HCT116 (cell line): ENCODE data around the gene VGLL2. TPM values are rescaled to one million over a fixed set of nuclear protein-coding genes. Genes with fewer than 3 reads are reported as not detected.

Experiments used
- ATAC-seq: fragments of 200-7000 bp; cut with Tn5 transposase; 2 replicates; pipeline ENCODE4 v1.9.1; 2020; ENCODE audit warnings: mild to moderate bottlenecking, moderate library complexity
- BruUV-seq: library from RNA; stranded (reverse); fragments of 400-500 nt; replicated peaks from 2 replicates; lab custom pipeline; 2021; lab: Mats Ljungman, UMichigan
- CTCF ChIA-PET: fragments of 300-600 bp; sonication (Branson Sonifier 250); formaldehyde crosslinking; loops from one replicate; lab custom pipeline; 2021; ENCODE audit warnings: antibody characterized with exemption; lab: Charles Lee
- POLR2A ChIA-PET: fragments of 300-600, 350-600 bp; sonication (Branson Sonifier 250); formaldehyde crosslinking; loops from one replicate; lab custom pipeline; 2021; ENCODE audit warnings: antibody characterized with exemption; lab: Charles Lee
- RAD21 ChIA-PET, 2 experiments: fragments of 300-600 bp; sonication (Branson Sonifier 250); formaldehyde crosslinking; loops; one replicate each; lab custom pipeline; 2023; ENCODE audit warnings: low total read pairs in 2 of 2; ENCODE audit not compliant: uncharacterized antibody in 2 of 2, unreplicated experiment in 2 of 2, low non-redundant PET in 1 of 2; lab: Charles Lee
- DNase-seq: peaks from one replicate; pipeline ENCODE4 v3.0.0-alpha.2; 2010; ENCODE audit warnings: low read depth, low spot score
- H2AFZ ChIP-seq: fragments of 200-600 bp; shearing (Covaris generic), sonication (generic); 2 replicates; pipeline ENCODE4 v1.6.1; 2017; ENCODE audit warnings: low read depth, mixed run types, mixed read lengths, antibody characterized with exemption, low read length; ENCODE audit not compliant: poor library complexity, severe bottlenecking
- H3K27ac ChIP-seq: 2 replicates; pipeline ENCODE4 v1.5.1; 2012; ENCODE audit warnings: low read depth, low read length
- H3K27me3 ChIP-seq: fragments of 200-600 bp; sonication (generic); 2 replicates; pipeline ENCODE4 v1.6.1; 2016; ENCODE audit warnings: mixed run types, low read length, mixed read lengths; ENCODE audit not compliant: insufficient read depth
- H3K36me3 ChIP-seq, 2 experiments: fragments of 200-500 bp in 1 of 2; fragments of 200-600 bp in 1 of 2; sonication (Bioruptor generic) in 1 of 2; sonication (generic) in 1 of 2; 2 replicates each; pipeline versions ENCODE4 v1.5.1 to v1.6.1; 2014 to 2016; ENCODE audit warnings: low read length in 2 of 2, inconsistent platforms in 1 of 2, mixed read lengths in 1 of 2, mixed run types in 1 of 2; ENCODE audit not compliant: insufficient read depth in 2 of 2, control insufficient read depth in 1 of 2
- H3K4me1 ChIP-seq, 2 experiments: fragments of 200-600 bp in 1 of 2; sonication (generic) in 1 of 2; 2 replicates each; pipeline versions ENCODE4 v1.5.1 to v1.6.1; 2012 to 2017; ENCODE audit warnings: low read length in 2 of 2, inconsistent platforms in 1 of 2, mild to moderate bottlenecking in 1 of 2, mixed read lengths in 1 of 2, mixed run types in 1 of 2, moderate library complexity in 1 of 2; ENCODE audit not compliant: insufficient read depth in 2 of 2, control insufficient read depth in 1 of 2
- H3K4me2 ChIP-seq: fragments of 200-600 bp; sonication (generic); 2 replicates; pipeline ENCODE4 v1.6.1; 2017; ENCODE audit warnings: mixed run types, low read length, mixed read lengths
- H3K4me3 ChIP-seq, 2 experiments: fragments of 200-600 bp in 1 of 2; sonication (generic) in 1 of 2; replicated peaks in 1 of 2; 2 replicates each; pipeline ENCODE4 v1.5.1; 2011 to 2016; ENCODE audit warnings: low read length in 2 of 2, control low read depth in 1 of 2, low read depth in 1 of 2, mild to moderate bottlenecking in 1 of 2, mixed read lengths in 1 of 2, mixed run types in 1 of 2
- H3K79me2 ChIP-seq: fragments of 200-600 bp; sonication (generic); 2 replicates; pipeline ENCODE4 v1.6.1; 2017; ENCODE audit warnings: mild to moderate bottlenecking, mixed run types, low read length, moderate library complexity, mixed read lengths; ENCODE audit not compliant: insufficient read depth
- H3K9ac ChIP-seq: fragments of 200-600 bp; sonication (generic); 2 replicates; pipeline ENCODE4 v1.6.1; 2016; ENCODE audit warnings: low read length, mixed read lengths
- H3K9me2 ChIP-seq: fragments of 200-600 bp; sonication (generic), shearing (Covaris generic); 2 replicates; pipeline ENCODE4 v1.6.1; 2017; ENCODE audit warnings: mixed run types, mild to moderate bottlenecking, moderate library complexity; ENCODE audit not compliant: insufficient read depth
- H3K9me3 ChIP-seq, 2 experiments: fragments of 200-500 bp in 1 of 2; fragments of 200-600 bp in 1 of 2; sonication (Bioruptor generic) in 1 of 2; sonication (generic) in 1 of 2; 2 replicates each; pipeline ENCODE4 v1.6.1; 2014 to 2017; ENCODE audit warnings: low read length in 2 of 2, mixed read lengths in 2 of 2, inconsistent platforms in 1 of 2, low read depth in 1 of 2, mild to moderate bottlenecking in 1 of 2, mixed run types in 1 of 2, moderate library complexity in 1 of 2; ENCODE audit not compliant: control insufficient read depth in 1 of 2, insufficient read depth in 1 of 2
- H4K20me1 ChIP-seq: fragments of 200-600 bp; sonication (generic), shearing (Covaris generic); 2 replicates; pipeline ENCODE4 v1.6.1; 2017; ENCODE audit warnings: mixed run types, mild to moderate bottlenecking, moderate library complexity; ENCODE audit not compliant: insufficient read depth
- CBX3 ChIP-seq: IDR thresholded peaks from 2 replicates; pipeline ENCODE4 v1.6.1; 2012; ENCODE audit warnings: low read depth
- CEBPB ChIP-seq: IDR thresholded peaks from 2 replicates; pipeline ENCODE4 v1.6.1; 2012; ENCODE audit warnings: low read depth
- ELF1 ChIP-seq: IDR thresholded peaks from 2 replicates; pipeline ENCODE4 v1.6.1; 2012; ENCODE audit warnings: low read depth, borderline replicate concordance
- EZH2phosphoT487 ChIP-seq: fragments of 200-600 bp; IDR thresholded peaks from 2 replicates; pipeline ENCODE4 v1.6.1; 2018; ENCODE audit warnings: antibody characterized with exemption, borderline replicate concordance
- FOSL1 ChIP-seq: IDR thresholded peaks from 2 replicates; pipeline ENCODE4 v1.6.1; 2012; ENCODE audit warnings: low read depth
- POLR2A ChIP-seq: IDR thresholded peaks from 2 replicates; pipeline ENCODE4 v1.7.0; 2011; ENCODE audit warnings: borderline replicate concordance; ENCODE audit not compliant: insufficient read depth, insufficient read length; ENCODE audit errors: extremely low read depth
- POLR2AphosphoS5 ChIP-seq: IDR thresholded peaks from 2 replicates; pipeline ENCODE4 v1.6.1; 2011; ENCODE audit warnings: mild to moderate bottlenecking, low read depth, low read length, moderate library complexity
- RAD21 ChIP-seq: IDR thresholded peaks from 2 replicates; pipeline ENCODE4 v1.6.1; 2012; ENCODE audit warnings: low read depth, mild to moderate bottlenecking
- SIN3A ChIP-seq: IDR thresholded peaks from 2 replicates; pipeline ENCODE4 v1.6.1; 2012; ENCODE audit warnings: low read depth
- SP1 ChIP-seq: IDR thresholded peaks from 2 replicates; pipeline ENCODE4 v1.6.1; 2012; ENCODE audit warnings: low read depth
- SRF ChIP-seq: IDR thresholded peaks from 2 replicates; pipeline ENCODE4 v1.6.1; 2012; ENCODE audit warnings: low read depth
- TCF7L2 ChIP-seq: IDR thresholded peaks from 2 replicates; pipeline ENCODE4 v1.7.0; 2011; ENCODE audit warnings: borderline replicate concordance, inconsistent platforms; ENCODE audit not compliant: insufficient read depth, insufficient read length; ENCODE audit errors: extremely low read depth
- ZFX ChIP-seq: fragments of 450-650 bp; IDR thresholded peaks from 2 replicates; pipeline ENCODE4 v1.6.1; 2017
- ZNF274 ChIP-seq: fragments of 200-500 bp; sonication (Bioruptor generic); IDR thresholded peaks from 2 replicates; pipeline ENCODE4 v1.6.1; 2014; ENCODE audit warnings: mild to moderate bottlenecking, low read depth, low read length, inconsistent platforms
- intact Hi-C: fragments of 100-400 bp; cut with micrococcal nuclease; formaldehyde crosslinking; loops from 2 replicates; pipeline ENCODE4 v1.10.0; 2022
- total RNA-seq: library from RNA; stranded (reverse); gene quantifications from one replicate; pipeline ENCODE4 v1.2.1, GENCODE V29; 2021; ENCODE audit not compliant: unreplicated experiment
- TF ChIP-seq, protein P1 (sequence below): IDR thresholded peaks from 2 replicates; pipeline ENCODE4 v1.6.1; 2012
- TF ChIP-seq, protein P2 (sequence below): IDR thresholded peaks from 2 replicates; pipeline ENCODE4 v1.6.1; 2011; ENCODE audit warnings: mild to moderate bottlenecking, low read length, moderate library complexity; ENCODE audit not compliant: insufficient replicate concordance; ENCODE audit errors: extremely low read depth
- TF ChIP-seq, protein P3 (sequence below), 3 experiments: fragments of 200-600 bp in 1 of 3; sonication (generic) in 1 of 3; IDR thresholded peaks in 2 of 3; conservative IDR thresholded peaks in 1 of 3; 2 replicates each; pipeline ENCODE4 v1.5.1; 2012 to 2017; ENCODE audit warnings: low read depth in 2 of 3, low read length in 2 of 3, antibody characterized with exemption in 1 of 3, borderline replicate concordance in 1 of 3, control low read depth in 1 of 3, mild to moderate bottlenecking in 1 of 3, mixed read lengths in 1 of 3, mixed run types in 1 of 3, moderate library complexity in 1 of 3; ENCODE audit not compliant: insufficient read depth in 1 of 3
- TF ChIP-seq, protein P4 (sequence below): IDR thresholded peaks from 2 replicates; pipeline ENCODE4 v1.6.1; 2012

Gene VGLL2
- total RNA-seq, 1 experiment from 2014 or later: not detected

DNA sequence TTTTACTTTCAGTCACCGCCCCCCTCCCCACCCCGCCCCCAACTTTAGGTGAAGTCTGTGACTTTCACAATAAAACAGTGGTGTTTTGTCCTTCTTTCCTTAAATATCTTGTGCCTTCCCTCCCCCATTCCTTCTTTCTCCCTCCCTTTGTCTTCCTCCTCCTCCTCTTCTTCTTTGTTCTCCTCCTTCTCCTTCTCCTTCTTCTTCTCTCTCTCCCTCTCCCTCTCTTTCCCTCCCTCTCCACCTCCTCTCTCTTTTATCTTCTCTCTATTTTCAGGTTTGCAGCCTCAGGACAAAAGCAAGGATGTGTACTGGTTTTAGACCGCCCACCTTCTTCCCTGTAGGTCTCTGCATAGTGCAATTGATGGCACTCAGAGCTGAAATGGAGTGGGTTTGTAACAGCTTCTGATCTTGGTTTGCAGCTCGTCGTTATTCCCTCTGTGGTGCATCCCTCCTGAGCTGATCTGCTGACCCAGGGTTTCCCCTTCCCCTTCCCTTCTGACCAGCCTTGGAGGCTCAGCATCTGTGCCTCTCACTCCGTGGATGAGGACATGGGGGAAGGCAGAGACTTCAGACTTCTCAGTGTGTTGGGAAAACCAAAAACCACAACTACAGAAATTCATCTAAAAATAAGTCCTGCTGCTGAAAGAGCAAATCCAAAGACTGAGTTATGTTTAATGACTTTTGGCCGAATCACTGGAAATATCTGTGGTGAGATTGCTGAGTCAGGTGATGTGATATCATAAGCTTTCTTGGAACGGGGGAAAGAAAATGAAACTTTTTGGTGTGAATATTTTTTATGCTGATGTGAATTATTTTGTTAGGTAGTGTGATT lies 6.9 kb downstream of the VGLL2 start (continued):
- TF ChIP-seq ELF1 (no peak), FOSL1 (no peak), SIN3A (no peak), POLR2A (no peak), TCF7L2 (no peak), CEBPB (no peak), POLR2AphosphoS5 (no peak), EZH2phosphoT487 (no peak)

DNA sequence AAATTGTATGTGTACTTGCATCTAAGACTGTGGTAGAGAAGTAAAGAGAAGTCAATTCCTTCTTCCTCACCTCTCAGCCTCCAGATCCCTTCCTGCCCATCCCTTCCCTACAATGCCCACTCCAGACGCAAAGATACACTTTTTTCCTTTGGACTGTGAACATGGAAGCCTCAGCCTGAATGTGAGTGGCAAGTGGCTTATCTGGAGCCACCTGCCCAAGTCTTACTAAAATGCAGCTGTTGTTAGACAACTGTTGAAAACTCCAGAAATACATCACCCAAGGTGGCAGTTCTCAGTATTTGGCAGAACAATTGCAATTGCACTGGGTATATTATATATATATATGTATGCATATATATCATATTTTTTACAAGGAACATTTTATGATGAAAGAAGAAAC lies 7.5 kb downstream of the VGLL2 start:
- CTCF ChIA-PET: no interaction called here
- RAD21 ChIA-PET: no interaction called here

More for the DNA sequence above, 7.5 kb downstream of the VGLL2 start:
- ATAC-seq (no peak), DNase-seq (no peak)
- no peak overlapping the region for H3K9ac ChIP-seq
- TF ChIP-seq ZFX: no peak
- TF ChIP-seq SRF: no peak
- no peak for TF ChIP-seq EZH2phosphoT487
- no peak for TF ChIP-seq SIN3A
- TF ChIP-seq POLR2AphosphoS5: no peak
- TF ChIP-seq, protein P1, sequence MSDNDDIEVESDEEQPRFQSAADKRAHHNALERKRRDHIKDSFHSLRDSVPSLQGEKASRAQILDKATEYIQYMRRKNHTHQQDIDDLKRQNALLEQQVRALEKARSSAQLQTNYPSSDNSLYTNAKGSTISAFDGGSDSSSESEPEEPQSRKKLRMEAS: no peak
- TF ChIP-seq POLR2A: no peak
- no peak for TF ChIP-seq SP1
- TF ChIP-seq ZNF274: no peak
- no peak for TF ChIP-seq CBX3
- TF ChIP-seq, protein P2, sequence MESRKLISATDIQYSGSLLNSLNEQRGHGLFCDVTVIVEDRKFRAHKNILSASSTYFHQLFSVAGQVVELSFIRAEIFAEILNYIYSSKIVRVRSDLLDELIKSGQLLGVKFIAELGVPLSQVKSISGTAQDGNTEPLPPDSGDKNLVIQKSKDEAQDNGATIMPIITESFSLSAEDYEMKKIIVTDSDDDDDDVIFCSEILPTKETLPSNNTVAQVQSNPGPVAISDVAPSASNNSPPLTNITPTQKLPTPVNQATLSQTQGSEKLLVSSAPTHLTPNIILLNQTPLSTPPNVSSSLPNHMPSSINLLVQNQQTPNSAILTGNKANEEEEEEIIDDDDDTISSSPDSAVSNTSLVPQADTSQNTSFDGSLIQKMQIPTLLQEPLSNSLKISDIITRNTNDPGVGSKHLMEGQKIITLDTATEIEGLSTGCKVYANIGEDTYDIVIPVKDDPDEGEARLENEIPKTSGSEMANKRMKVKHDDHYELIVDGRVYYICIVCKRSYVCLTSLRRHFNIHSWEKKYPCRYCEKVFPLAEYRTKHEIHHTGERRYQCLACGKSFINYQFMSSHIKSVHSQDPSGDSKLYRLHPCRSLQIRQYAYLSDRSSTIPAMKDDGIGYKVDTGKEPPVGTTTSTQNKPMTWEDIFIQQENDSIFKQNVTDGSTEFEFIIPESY: no peak
- TF ChIP-seq, protein P3, sequence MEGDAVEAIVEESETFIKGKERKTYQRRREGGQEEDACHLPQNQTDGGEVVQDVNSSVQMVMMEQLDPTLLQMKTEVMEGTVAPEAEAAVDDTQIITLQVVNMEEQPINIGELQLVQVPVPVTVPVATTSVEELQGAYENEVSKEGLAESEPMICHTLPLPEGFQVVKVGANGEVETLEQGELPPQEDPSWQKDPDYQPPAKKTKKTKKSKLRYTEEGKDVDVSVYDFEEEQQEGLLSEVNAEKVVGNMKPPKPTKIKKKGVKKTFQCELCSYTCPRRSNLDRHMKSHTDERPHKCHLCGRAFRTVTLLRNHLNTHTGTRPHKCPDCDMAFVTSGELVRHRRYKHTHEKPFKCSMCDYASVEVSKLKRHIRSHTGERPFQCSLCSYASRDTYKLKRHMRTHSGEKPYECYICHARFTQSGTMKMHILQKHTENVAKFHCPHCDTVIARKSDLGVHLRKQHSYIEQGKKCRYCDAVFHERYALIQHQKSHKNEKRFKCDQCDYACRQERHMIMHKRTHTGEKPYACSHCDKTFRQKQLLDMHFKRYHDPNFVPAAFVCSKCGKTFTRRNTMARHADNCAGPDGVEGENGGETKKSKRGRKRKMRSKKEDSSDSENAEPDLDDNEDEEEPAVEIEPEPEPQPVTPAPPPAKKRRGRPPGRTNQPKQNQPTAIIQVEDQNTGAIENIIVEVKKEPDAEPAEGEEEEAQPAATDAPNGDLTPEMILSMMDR (IDR thresholded peaks at IDR 0.05 in 2 of 3, conservative IDR thresholded peaks at IDR 0.05 in 1 of 3; ENCODE audit: borderline replicate concordance in 1 of 3, insufficient read depth in 1 of 3, low read depth in 2 of 3, low read length in 2 of 3): no peak
- no peak for TF ChIP-seq ELF1
- TF ChIP-seq TCF7L2: no peak
- TF ChIP-seq, protein P4, sequence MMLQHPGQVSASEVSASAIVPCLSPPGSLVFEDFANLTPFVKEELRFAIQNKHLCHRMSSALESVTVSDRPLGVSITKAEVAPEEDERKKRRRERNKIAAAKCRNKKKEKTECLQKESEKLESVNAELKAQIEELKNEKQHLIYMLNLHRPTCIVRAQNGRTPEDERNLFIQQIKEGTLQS: no peak
- no peak for TF ChIP-seq RAD21
- H3K27ac ChIP-seq: no peak overlapping the region
- POLR2A ChIA-PET: no interaction called here
- no peaks in the 10 kb centered on the region for H4K20me1 ChIP-seq
- intact Hi-C loops: no loop called here
- H3K9me2 ChIP-seq: no peaks in the 10 kb centered on the region
- no peaks in the 10 kb centered on the region for H3K36me3 ChIP-seq
- no peaks in the 10 kb centered on the region for H3K9me3 ChIP-seq
- no TSS peak for BruUV-seq
- H3K4me3 ChIP-seq: no peak overlapping the region
- H3K27me3 ChIP-seq: 0 out of 2 replicates have a peak, but pooled peaks cover 3% of the 10 kb centered on the region
- no peaks in the 10 kb centered on the region for H3K4me1 ChIP-seq
- no peaks in the 10 kb centered on the region for H3K79me2 ChIP-seq
- no peak overlapping the region for H3K4me2 ChIP-seq
- no peak overlapping the region for H2AFZ ChIP-seq
